GM21526 (cell line): ENCODE data around the gene USP24.
"Not testable (repeated sequence)": the region's sequence is repeated elsewhere in the genome, so short reads cannot be mapped to it uniquely, and the experiment has no call there.

Experiments used
- ATAC-seq: cut with Tn5 transposase; IDR thresholded peaks from one replicate; pipeline ENCODE4 v1.9.1; 2021; ENCODE audit warnings: moderate library complexity; ENCODE audit not compliant: unreplicated experiment, low FRiP score

Gene USP24

GRCh38 chr1:55232448-55233144, 17.4 kb upstream of the USP24 start:
- ATAC-seq: no peak

GRCh38 chr1:55231745-55232144, 16.6 kb upstream of the USP24 start:
- ATAC-seq: no peak

- no peak for ATAC-seq
Observed at GRCh38 chr1:55230659-55231058, 15.5 kb upstream of the USP24 start.

- not testable (repeated sequence) for ATAC-seq
Observed at GRCh38 chr1:55229726-55230125, 14.6 kb upstream of the USP24 start.

- no peak for ATAC-seq
Observed at GRCh38 chr1:55225228-55225627, 10.1 kb upstream of the USP24 start.

GRCh38 chr1:55224729-55225128, 9.6 kb upstream of the USP24 start:
- ATAC-seq: no peak

- no peak for ATAC-seq
Observed at GRCh38 chr1:55222152-55222551, 7.0 kb upstream of the USP24 start.

- no peak for ATAC-seq
Observed at GRCh38 chr1:55217226-55217986, 2.2 kb upstream of the USP24 start.

- no peak for ATAC-seq
Observed at GRCh38 chr1:55216096-55216495, 932 bp upstream of the USP24 start.

GRCh38 chr1:55214934-55215193, 300 bp downstream of the USP24 start:
- ATAC-seq: peak; percentile 22

GRCh38 chr1:55214212-55214933, 791 bp downstream of the USP24 start:
- ATAC-seq: peak; percentile 16

GRCh38 chr1:55213885-55214211, 1.3 kb downstream of the USP24 start:
- no peak for ATAC-seq

- no peak for ATAC-seq
Observed at GRCh38 chr1:55213151-55213884, 1.8 kb downstream of the USP24 start.

- no peak for ATAC-seq
Observed at GRCh38 chr1:55212349-55213150, 2.6 kb downstream of the USP24 start.

GRCh38 chr1:55211863-55212262, 3.3 kb downstream of the USP24 start:
- ATAC-seq: peak; percentile 25

GRCh38 chr1:55210990-55211801, 4.0 kb downstream of the USP24 start:
- no peak for ATAC-seq

- ATAC-seq: no peak
Observed at GRCh38 chr1:55209247-55209646, 5.9 kb downstream of the USP24 start.

GRCh38 chr1:55206210-55206609, 9.0 kb downstream of the USP24 start:
- no peak for ATAC-seq

GRCh38 chr1:55204997-55205396, 10.2 kb downstream of the USP24 start:
- ATAC-seq: peak; percentile 84

- ATAC-seq: no peak
Observed at GRCh38 chr1:55203064-55203463, 12.1 kb downstream of the USP24 start.
